ENCODE results near the gene DLG2. TPM values are rescaled to one million over a fixed set of nuclear protein-coding genes. Genes with fewer than 3 reads are reported as not detected.

DLG2 gene
- total and polyA plus RNA-seq, 2 of the 8 experiments (the other 6 are each of a cell fraction or from before 2014, with no cell fraction given), result 1.7 to 14.3 TPM

DNA sequence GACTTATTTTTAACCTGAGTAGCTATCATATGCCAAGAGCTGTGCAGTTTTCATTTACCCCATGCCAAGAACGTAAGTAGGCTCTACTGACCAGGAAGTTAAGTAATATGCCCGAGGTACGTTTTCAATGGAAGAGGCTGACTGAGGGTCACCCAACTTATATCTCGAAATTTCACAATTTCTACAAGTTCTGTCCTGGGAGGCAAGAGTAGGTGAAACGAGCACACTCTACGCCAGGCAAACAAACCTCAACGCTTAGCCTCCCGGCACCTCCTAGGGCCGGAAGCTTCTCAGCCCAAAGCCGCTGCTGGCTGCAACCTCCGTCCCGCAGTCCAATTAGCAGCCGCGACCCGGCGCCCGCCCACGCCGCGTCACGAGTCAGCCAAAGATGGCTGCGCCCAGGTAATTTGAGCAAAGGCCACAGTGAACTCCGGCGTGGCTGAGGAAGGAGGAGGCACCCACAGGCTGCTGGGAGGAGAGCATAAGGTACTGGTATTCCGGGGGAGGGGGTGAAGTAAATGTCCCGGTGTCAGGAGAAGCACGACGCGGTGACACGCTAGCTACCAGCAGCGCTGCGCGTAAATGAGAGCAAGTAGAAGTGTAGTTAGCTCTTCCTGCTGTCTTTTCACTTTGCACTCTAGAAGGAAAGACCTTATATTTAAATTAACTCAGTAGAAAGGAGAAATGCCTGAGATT is 20.6 kb upstream of the DLG2 start, which contains the start of gene TMEM126A (continued):
- TF ChIP-seq CHD7 (IDR thresholded peaks at IDR 0.05; ENCODE audit: insufficient replicate concordance, low read length) (no peak), KDM5A (IDR thresholded peaks at IDR 0.05; ENCODE audit: low read length) (peak; percentile 92), GTF2F1 (IDR thresholded peaks at IDR 0.05; ENCODE audit: borderline replicate concordance, low read depth, low read length) (no peak), SIX5 (IDR thresholded peaks at IDR 0.05; ENCODE audit: low read depth, low read length) (no peak), ATF2 (IDR thresholded peaks at IDR 0.05; ENCODE audit: low read length) (peak; percentile 19; the same call in 1 of the 2 replicates), BRCA1 (IDR thresholded peaks at IDR 0.05; ENCODE audit: low read depth, low read length) (no peak), NANOG (IDR thresholded peaks at IDR 0.05; ENCODE audit: insufficient read depth, low read depth, low read length, poor library complexity, severe bottlenecking) (no peak), HDAC6 (IDR thresholded peaks at IDR 0.05; ENCODE audit: low read depth, low read length) (no peak), JUN (IDR thresholded peaks at IDR 0.05; ENCODE audit: low read depth, low read length) (0 out of 2 replicates have a peak, but pooled peaks have one; percentile 8)
